ENCODE measurements around the gene UNC5B.

Gene UNC5B

DNA sequence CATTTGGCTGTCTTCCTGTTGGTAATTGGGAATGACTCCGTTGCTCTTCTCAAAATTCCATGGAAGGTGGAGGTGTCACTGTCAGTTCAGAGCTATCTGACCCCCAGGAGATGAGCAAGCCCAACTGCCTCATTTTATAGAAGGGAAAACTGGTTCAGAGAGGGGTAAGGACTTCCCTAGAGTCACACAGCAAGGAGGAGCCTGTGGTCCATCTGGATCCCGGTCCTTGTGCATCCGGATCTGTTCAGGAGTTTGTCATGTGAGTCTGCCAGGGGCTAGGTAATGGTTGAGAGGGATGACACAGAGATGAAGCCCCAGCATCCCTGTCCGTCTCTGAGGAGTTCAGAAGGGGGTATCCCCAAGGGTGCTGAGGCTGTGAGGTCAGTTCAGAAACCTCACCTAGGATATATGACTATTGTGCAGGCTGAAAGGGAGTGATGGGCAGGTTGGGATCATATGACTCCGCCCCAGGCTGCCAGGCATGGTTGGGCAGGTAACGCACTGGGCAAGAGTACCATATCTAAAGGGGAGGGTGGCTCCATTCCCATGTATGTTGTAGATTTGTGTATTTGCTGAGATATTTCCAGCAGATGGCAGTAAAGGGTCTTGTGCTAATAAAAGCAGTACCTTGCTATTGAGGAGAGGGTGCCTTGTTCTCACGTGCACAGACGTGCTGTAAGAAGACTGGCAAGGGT, 90.7 kb downstream of the UNC5B start:
- DNase-seq = peak; percentile 49

GRCh38 chr10:71303569-71303907, 91.2 kb downstream of the UNC5B start:
- DNase-seq = no peak

DNA sequence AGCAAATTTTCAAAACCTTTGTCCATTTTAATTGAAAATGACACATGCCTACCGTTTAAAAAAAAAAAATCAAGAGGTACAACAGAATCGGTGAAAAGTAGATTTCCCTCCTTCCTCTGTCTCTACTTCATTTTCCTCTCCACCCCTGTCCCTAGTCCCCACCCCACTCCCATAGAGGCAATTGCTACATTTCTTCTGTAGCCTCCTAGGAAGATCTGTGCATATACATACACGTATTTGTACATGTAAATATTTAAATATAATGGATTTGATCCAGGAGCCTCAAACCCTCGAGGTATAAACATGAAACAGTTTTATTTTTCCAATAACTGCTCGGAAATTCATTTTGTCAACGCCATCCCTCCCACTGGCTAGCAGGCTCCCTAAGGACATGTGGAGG, 92.5 kb downstream of the UNC5B start:
- no peak for DNase-seq

GRCh38 chr10:71306979-71307378, 94.6 kb downstream of the UNC5B start:
- no peak for DNase-seq

- DNase-seq = no peak
Measured at GRCh38 chr10:71307469-71308085, 95.2 kb downstream of the UNC5B start.

DNA sequence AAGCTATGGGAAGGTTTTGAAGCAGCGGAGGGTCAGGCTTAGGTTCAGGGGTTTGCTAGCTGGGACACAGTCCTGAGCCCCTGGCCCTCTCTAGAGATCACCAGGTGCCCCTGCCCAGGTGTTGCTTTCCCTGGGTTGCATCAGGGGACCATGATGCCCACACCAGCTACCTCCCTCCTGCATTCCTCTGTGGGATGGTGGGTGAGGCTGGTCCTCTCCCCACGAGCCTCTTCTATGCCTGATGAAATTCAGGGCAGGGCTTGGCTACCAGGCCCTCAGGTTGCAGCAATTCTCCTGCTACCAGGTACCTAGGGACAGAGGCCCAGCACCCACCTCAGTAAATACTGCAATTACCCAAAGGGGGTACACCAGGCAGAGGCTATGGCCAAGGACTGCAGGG, 95.9 kb downstream of the UNC5B start:
- DNase-seq = no peak

GRCh38 chr10:71308985-71309384, 96.6 kb downstream of the UNC5B start:
- no peak for DNase-seq

GRCh38 chr10:71309919-71310318, 97.5 kb downstream of the UNC5B start:
- DNase-seq = no peak

DNA sequence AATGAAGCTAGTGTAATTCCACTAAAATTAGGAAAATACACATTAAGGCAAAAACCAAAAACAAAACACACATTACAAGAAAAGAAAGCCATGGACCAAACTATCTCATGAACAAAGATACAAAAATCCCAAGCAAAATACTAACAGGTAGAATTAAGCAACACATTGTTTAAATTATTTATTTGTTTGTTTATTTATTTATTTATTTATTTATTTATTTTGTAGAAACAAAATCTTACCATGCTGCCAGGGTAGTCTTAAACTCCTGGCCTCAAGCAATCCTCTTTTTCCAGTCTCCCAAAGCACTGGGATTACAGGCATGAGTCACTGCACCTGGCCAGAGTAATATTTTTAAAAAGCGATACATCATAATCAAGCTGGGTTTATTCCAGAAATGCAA, 99.8 kb downstream of the UNC5B start:
- DNase-seq = no peak

DNA sequence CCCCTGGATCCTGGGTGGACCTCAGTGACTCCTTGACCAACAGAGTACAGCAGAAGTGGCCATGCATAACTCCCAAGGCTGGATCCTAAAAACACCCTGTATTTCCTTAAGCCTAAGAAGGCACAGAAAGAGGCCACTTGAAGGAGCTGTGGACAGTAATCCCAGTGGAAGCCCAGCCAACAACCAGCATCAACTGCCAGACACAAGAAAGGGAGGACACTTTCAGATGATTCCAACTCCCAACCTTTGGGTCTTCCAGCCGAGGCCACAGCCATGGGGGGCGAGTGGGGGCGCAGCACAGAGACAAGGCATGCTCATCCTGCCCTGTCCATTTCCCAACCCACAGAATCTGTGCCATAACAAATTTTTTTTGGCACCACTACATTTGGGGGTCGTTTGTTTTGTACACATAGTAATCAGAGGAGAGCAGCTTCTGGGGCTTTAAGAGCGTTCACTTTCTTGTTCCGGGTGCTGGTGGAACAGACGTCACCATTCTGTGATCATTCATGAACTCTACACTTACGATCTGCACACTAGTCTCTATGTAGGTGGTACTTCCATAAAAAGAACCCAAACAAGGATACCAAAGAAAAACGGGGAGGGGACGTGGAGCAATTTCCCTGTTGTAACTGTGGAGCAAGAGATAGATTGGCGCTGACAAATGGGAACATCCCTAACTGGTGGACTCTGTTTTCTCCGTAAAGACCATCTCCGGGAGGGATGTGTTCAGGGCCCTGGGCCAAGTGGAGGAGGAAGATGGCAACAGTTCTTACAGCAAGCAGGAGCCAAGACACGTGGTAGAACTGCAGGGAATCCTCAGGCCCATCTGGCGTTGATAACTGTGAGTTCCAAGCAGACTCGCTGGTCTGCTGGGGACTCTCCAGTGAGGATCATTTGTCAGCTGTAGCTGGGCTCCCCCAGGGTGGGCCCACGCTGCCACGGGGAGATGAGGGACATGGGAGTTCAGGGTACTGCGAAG, 100.7 kb downstream of the UNC5B start:
- DNase-seq = no peak

- DNase-seq = peak; percentile 74
Measured at GRCh38 chr10:71314028-71314693, 101.8 kb downstream of the UNC5B start.

- no peak for DNase-seq
Measured at GRCh38 chr10:71314694-71315225, 102.4 kb downstream of the UNC5B start.

- DNase-seq = no peak
Measured at GRCh38 chr10:71316056-71316785, 103.9 kb downstream of the UNC5B start.

- no peak for DNase-seq
Measured at GRCh38 chr10:71316786-71317160, 104.4 kb downstream of the UNC5B start.

- DNase-seq = no peak
Measured at GRCh38 chr10:71317739-71318138, 105.4 kb downstream of the UNC5B start.

DNA sequence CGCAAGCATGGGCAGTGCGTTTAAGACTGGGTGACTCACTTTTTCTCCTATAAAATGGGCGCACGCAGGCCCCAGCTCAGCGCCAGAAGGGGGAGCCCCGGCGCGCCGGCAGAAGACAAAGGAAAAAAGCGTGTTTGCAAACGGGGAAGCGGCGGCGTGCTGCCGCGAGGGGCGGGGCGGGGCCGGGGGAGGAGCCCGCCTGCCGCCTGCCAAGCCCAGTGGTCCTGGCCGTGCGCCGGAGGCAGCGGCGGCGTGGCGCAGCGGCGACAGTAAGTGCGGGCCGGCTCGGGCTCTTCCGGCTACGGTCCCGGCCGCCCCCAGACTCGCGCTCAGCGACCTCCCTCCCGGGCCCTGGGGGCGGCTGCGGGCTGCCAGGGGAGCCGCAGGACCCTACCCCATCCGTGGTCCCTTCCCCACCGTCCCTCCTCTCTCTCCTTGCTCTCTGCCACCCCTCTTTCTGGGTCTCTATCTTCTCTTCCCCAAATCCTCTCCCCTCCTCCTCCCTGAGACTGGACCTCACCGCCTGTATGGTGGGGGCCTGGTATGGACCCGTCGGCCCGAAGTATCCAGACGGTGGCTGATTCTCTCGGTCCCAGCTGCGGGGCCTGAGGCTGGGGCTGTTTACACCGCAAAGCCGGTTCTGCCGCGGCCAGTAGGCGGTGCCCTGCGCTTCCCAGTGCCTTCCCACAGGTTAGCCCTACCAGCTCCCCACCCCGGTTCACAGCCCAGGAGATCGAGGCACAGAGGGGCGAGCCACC, 106.9 kb downstream of the UNC5B start, which contains the start of gene SLC29A3:
Gene SLC29A3 (plus strand): TSS at position 218 of the 758 bp plus-strand sequence. CDS start 51 bp downstream, at position 269.
- peak; percentile 79 for DNase-seq

- no peak for DNase-seq
Measured at GRCh38 chr10:71319800-71320392, 107.5 kb downstream of the UNC5B start.

- no peak for DNase-seq
Measured at GRCh38 chr10:71320592-71320991, 108.2 kb downstream of the UNC5B start.

DNA sequence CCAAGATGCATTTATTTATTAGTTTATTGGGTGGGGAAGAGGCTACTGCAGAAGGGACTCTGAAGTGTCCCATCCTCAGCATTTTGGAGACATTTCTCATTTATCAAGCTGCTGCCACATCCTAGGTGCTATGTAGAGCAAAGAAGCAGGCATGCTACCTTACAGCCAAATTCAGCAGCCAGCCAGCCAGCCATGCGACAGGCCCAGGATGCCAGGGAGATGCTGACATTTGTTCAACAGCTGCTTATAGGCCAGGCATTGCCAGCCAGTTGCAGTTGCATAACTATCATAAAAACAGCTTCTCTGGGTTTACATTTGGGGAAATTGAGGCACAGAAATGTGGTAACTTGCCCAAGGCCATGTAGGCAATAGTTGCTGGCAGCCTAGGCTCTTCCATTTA, 109.0 kb downstream of the UNC5B start:
- DNase-seq = no peak

GRCh38 chr10:71323407-71323806, 111.0 kb downstream of the UNC5B start:
- peak; percentile 56 for DNase-seq

DNA sequence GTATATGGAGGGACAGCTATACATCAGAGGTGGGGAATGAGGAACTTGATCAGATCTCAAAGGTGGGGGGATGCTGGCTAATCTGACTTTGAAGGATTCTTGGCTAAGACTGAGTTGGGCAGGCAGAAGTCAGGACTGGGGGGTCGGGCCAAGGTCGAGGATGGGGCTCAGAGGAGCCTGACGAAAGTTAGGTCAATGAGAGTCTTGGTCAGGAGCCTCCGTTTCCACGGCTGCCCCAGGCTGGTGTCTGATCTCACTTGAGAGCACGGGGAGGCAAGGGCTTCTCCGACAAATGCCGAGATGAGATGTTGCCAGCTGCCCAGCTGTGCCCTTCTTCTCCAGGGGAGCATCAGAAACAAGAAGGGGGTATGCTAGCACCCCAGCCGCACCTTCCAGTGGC, 112.4 kb downstream of the UNC5B start:
- no peak for DNase-seq

All from 8988T (cell line).